ENCODE data around the gene DNASE1L1.

DNASE1L1 gene

GRCh38 chrX:154368630-154369448 lies 40.2 kb downstream of the DNASE1L1 start:
- peak; percentile 26 for DNase-seq

GRCh38 chrX:154367474-154368308 lies 41.4 kb downstream of the DNASE1L1 start:
- no peak for DNase-seq

- DNase-seq, result no peak
Measured at GRCh38 chrX:154366666-154367055, 42.4 kb downstream of the DNASE1L1 start.

- no peak for DNase-seq
Measured at GRCh38 chrX:154365997-154366665, 42.9 kb downstream of the DNASE1L1 start.

- no peak for DNase-seq
Measured at GRCh38 chrX:154365052-154365600, 43.9 kb downstream of the DNASE1L1 start.

- DNase-seq, result no peak
Measured at GRCh38 chrX:154363706-154364439, 45.2 kb downstream of the DNASE1L1 start.

- no peak for DNase-seq
Measured at GRCh38 chrX:154362085-154362742, 46.8 kb downstream of the DNASE1L1 start.

GRCh38 chrX:154360155-154360713 lies 48.8 kb downstream of the DNASE1L1 start:
- no peak for DNase-seq

GRCh38 chrX:154359362-154360154 lies 49.5 kb downstream of the DNASE1L1 start:
- no peak for DNase-seq

- DNase-seq, result no peak
Measured at GRCh38 chrX:154358829-154359228, 50.2 kb downstream of the DNASE1L1 start.

GRCh38 chrX:154358011-154358410 lies 51.0 kb downstream of the DNASE1L1 start:
- DNase-seq, result no peak

- no peak for DNase-seq
Measured at GRCh38 chrX:154357205-154357604, 51.8 kb downstream of the DNASE1L1 start.

- DNase-seq, result no peak
Measured at GRCh38 chrX:154356596-154356995, 52.5 kb downstream of the DNASE1L1 start.

- DNase-seq, result no peak
Measured at GRCh38 chrX:154355776-154356140, 53.3 kb downstream of the DNASE1L1 start.

- no peak for DNase-seq
Measured at GRCh38 chrX:154355094-154355775, 53.8 kb downstream of the DNASE1L1 start.

GRCh38 chrX:154354516-154354915 lies 54.5 kb downstream of the DNASE1L1 start:
- DNase-seq, result no peak

GRCh38 chrX:154354013-154354412 lies 55.0 kb downstream of the DNASE1L1 start:
- no peak for DNase-seq

- DNase-seq, result no peak
Measured at GRCh38 chrX:154353172-154353843, 55.7 kb downstream of the DNASE1L1 start.

- no peak for DNase-seq
Measured at GRCh38 chrX:154352466-154352865, 56.6 kb downstream of the DNASE1L1 start.
